GM12892 (cell line): ENCODE data around the gene PTPN11.
"Not testable (repeated sequence)": the region's sequence is repeated elsewhere in the genome, so short reads cannot be mapped to it uniquely, and the experiment has no call there.

ENCODE experiments used
- DNase-seq: peaks from one replicate; pipeline ENCODE4 v3.0.0; 2011; ENCODE audit not compliant: insufficient read length
- FAIRE-seq: peaks from 2 replicates; lab custom pipeline; 2011; peaks lifted over from hg19 to GRCh38; lab: Jason Lieb, UNC
- POLR2A ChIP-seq: IDR thresholded peaks from 2 replicates; pipeline ENCODE4 v1.6.1; 2011; ENCODE audit warnings: low read depth, low read length, control low read depth
- POLR2AphosphoS5 ChIP-seq: IDR thresholded peaks from 2 replicates; pipeline ENCODE4 v1.6.1; 2011; ENCODE audit warnings: low read depth, low read length, control low read depth
- TAF1 ChIP-seq: IDR thresholded peaks from 2 replicates; pipeline ENCODE4 v1.6.1; 2011; ENCODE audit warnings: low read depth, mild to moderate bottlenecking, control low read depth, low read length, borderline replicate concordance

Gene PTPN11

DNA sequence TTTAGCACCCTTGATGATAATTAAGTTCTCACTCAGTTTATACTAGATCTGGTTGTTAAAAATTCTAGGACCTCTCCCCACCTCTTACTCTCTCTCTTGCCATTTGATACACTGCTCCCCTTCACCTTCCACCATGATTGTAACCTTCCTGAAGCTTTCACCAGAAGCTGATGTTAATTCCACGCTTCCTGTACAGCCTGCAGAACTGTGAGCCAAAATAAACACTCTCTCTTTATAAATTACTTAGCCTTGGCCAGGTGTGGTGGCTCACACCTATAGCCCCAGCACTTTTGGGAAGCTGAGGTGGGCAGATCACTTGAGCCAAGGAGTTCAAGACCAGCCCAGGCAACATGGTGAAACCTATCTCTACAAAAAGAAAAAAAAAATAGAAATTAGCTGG is 25.4 kb upstream of the PTPN11 start:
- no peak for DNase-seq
- TF ChIP-seq TAF1 (no peak), POLR2AphosphoS5 (no peak), POLR2A (no peak)
- FAIRE-seq, result no peak

DNA sequence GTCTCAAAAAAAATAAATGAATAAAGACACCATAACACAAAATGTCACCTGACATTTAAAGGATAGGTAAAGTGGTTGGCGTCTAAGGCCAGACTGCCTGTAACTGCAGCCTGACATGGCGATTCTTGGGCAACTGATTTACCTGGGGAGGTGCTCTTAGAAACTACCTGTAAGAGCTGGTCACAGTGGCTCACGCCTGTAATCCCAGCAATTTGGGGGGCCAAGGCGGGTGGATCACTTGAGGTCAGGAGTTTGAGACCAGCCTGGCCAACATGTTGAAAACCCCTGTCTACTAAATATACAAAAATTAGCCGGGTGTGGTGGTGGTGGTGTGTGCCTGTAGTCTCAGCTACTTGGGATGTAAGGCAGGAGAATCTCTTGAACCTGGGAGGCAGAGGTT is 17.7 kb upstream of the PTPN11 start:
- DNase-seq, result no peak
- no peak for FAIRE-seq
- TF ChIP-seq TAF1 (no peak), POLR2AphosphoS5 (no peak), POLR2A (no peak)

DNA sequence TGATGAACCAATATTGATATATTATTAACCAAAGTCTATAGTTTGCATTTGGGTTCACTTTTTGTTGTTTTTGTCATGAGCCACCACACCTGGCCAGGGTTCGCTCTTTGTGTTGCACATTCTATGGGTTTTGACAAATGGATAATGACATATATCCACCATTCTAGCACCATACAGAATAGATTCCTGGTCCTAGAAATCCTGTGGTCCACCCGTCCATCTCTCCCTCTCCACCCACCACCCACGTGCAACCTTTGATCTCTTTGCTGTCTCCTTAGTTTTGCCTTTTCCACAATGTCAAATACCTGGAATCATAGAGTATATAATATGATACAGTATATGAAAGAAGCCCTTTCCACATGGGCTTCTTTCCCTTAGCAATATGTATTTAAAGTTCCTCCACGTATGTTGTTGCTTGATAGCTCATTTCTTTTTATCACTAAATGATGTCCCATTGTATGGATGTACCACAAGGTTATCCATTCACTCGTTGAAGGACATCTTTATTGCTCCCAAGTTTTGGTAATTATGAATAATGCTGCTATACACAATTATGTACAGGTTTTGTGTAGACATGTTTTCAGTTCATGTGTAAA is 16.7 kb upstream of the PTPN11 start:
- TF ChIP-seq POLR2A (peak; percentile 29; the same call in 1 of the 2 replicates), TAF1 (no peak), POLR2AphosphoS5 (no peak)
- no peak for FAIRE-seq
- DNase-seq, result no peak

DNA sequence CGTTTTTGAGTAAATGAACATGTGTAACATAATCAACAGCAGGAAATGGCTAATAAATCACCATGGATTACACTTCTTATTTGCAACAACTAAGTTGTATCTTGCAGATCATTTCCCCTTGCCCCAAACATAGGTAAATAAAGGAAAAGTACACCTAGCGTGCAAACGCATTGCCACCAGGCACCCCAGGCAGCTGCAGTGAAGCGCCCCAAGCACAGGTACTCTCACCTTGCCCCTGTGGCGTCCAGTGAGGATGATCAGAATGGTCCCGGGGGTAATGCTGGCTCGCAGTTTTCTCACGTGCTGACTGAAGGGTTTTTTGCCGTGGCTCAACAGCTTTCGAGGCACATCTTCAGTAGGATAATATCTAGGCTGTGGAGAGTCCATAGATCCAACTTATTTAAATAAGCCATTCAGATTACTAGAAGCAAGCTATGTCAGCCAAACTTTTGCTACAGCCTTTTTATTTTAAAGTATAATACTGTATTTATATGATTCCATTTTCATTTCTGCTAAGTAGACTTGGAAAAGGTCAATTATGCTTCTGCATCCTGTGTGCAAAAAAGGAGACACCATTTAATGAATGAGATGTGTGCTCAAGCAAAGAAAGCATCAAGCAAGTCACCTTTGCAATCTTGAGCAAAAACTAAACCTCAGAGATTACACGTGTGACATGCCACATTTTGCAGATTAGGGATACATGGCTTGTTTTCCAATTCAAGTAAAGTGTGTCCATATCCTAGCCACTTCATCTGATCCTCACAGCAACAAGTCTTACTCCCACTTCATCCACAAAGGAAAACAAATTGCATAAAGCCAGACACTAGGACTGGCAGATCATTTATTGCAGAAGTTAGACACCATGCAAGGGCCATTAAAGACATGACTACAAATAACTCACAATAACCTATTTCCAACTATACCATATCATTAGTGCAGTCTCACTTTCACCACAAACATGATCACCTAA is 11.9 kb upstream of the PTPN11 start:
- DNase-seq (no peak), FAIRE-seq (no peak)
- TF ChIP-seq TAF1 (no peak), POLR2A (no peak), POLR2AphosphoS5 (peak; percentile 7; the same call in 1 of the 2 replicates)

DNA sequence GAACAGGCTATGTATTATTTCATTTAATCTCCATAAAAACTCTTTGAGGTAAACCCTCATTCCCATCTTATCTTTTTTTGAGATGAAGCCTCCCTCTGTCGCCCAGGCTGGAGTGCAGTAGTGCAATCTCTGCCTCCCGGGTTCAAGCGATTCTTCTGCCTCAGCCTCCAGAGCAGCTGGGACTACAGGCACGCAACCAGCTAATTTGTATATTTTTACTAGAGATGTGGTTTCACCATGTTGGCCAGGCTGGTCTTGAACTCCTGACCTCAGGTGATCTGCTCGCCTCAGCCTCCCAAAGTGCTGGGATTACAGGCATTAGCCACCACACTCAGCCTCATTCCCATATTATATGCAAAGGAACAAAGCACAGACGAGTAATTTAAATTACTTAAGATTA is 11.1 kb upstream of the PTPN11 start:
- not testable (repeated sequence) for FAIRE-seq, DNase-seq

DNA sequence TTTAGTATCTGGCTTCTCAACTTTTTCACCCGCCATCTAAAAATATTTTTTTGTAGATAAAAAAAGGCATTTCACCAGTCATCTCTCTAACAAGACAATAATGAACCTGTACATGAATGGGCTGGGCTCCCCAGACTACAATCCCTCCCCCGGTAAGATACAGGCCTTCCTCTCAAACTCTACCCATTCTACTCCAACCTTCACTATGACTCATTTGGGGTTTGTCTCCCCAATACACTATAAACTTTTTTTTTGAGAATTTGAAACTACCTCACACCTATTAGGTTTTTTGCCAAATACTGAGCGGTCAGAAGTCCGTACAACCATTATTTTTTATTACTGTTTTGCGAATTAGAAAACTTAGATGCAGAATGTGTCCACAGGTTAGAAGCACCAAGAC is 10.1 kb upstream of the PTPN11 start:
- DNase-seq, result no peak
- FAIRE-seq, result no peak
- TF ChIP-seq POLR2A (no peak), TAF1 (no peak), POLR2AphosphoS5 (no peak)

DNA sequence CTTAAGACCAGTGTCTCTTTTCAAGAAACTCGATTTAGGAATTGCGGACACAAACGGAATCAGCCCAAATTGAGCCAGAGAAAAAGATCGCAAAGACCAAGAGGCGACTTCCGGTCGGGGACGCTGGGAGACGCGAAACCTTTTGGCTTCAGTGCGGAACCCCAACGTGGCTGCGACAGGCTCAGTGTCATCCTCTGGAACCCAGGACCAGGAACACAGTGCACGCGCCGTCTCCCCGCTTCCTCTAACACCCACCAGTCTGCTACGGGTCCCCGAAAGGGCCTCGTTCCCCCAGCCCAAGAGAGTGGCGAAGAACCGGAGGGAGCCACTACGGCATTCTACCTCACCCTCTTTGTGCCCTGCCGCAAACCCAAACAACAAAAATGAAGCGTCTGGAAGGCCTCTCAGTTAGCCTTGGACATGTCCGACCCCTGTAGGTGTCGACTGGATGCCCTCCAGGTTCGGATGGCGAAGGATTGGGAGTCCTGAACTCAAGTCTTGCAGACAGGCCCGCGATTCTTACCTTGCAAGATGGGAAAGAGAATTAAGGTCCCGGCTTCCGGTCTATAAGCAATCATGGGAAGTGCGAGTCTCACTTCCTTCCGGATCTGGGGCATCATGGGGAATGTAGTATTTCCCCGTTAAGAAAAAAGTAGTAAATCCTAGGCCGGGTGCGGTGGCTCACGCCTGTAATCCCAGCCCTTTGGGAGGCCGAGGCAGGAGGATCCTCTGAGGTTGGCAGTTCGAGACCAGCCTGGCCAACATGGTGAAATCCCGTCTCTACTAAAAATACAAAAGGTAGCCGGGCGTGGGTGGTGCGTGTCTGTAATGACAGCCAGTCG is 9.5 kb upstream of the PTPN11 start, which contains the start of gene RPL6:
TSS of gene RPL6 (minus strand) at position 542 of the 842 bp plus-strand sequence. CDS start 949 bp downstream, outside the sequence.
- peak; percentile 64 for DNase-seq
- peak; percentile 73 for FAIRE-seq
- TF ChIP-seq POLR2AphosphoS5 (peak; percentile 99), POLR2A (peak; percentile 99), TAF1 (peak; percentile 100)

DNA sequence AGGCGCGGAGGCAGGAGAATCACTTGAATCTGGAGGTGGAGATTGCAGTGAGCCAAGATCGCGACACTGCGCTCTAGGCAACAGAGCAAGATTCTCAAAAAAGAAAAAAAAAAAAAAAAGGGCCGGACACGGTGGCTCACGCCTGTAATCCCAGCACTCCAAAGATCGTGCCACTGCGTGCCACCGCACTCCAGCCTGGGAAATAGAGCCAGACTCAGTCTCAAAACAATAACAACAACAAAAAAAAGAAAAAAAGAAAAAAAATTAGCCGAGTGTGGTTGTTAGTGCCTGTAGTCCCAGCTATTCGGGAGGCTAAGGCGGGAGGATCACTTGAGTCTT is 8.9 kb upstream of the PTPN11 start:
- DNase-seq, result no peak
- no peak for TF ChIP-seq POLR2AphosphoS5
- TF ChIP-seq TAF1, result no peak
- TF ChIP-seq POLR2A, result no peak
- no peak for FAIRE-seq

DNA sequence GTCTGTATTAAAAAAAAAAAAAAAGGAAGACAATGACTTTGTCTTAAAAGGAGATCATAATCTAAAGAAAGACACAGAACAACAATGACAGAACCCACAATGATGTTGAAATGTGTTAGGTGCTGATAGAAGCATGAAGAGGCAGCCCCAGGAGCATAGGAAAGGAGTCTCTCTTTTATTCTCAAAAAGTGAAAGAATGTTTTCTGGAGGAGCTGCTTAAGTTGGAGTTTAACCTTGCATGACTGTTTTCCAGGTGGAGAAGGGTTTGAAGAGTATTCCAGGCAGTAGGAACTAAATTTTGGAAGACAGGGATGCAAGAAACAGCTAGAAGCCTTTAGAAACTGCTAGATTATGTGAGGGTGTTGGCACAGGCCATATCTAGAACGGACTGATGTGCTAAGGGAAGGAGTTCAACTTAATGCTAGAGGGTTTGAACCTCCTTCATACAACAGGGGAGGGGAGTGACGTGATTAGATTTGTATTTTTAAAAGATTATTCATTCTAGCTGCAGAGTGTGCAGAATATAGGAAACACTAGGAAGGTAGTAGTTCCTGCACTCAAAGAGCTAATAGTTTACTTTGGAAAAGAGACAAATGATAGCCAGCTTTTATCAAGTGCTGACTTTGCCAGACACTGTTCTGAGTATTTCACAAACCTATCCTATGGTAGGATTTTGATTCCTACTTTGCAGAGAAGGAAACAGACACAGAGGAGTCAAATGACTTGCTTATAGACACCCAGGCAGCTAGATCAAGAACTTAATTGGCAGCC is 4.7 kb upstream of the PTPN11 start:
- no peak for TF ChIP-seq POLR2AphosphoS5
- no peak for TF ChIP-seq TAF1
- TF ChIP-seq POLR2A, result no peak
- DNase-seq (no peak), FAIRE-seq (no peak)

DNA sequence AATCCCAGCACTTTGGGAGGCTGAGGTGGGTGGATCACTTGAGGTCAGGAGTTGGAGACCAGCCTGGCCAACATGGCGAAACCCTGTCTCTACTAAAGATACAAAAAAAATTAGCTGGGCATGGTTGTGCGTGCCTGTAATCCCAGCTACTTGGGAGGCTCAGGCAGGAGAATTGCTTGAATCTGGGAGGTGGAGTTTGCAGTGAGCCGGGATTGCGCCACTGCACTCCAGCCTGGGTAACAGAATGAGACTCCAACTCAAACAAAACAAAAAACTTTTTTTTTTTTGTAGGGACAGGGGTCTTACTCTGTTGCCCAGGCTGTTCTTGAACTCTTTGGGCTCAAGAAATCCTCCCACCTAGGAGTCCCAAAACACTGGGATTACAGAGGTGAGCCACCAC is 3.3 kb upstream of the PTPN11 start:
- FAIRE-seq, DNase-seq: not testable (repeated sequence)

DNA sequence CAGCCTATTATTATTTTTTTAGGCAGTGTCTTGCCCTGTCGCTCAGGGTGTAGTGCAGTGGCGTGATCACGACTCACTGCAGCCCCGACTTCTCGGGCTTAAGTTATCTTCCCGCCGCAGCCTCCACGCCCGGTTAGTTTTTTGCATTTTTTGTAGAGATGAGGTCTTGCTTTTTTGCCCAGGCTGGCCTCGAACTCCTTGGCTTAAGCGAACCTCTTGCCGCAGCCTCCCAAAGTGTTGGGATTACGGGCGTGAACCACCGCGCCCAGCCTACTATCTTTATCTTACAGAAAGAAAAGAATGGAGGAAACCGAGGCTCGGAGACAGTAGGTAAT is 507 bp upstream of the PTPN11 start:
- TF ChIP-seq POLR2A (no peak), POLR2AphosphoS5 (no peak), TAF1 (no peak)
- DNase-seq (no peak), FAIRE-seq (no peak)
